IMR-90 (cell line): ENCODE data around the gene NIPBL. TPM values are rescaled to one million over a fixed set of nuclear protein-coding genes. Genes with fewer than 3 reads are reported as not detected.

ENCODE experiments used
- ATAC-seq: fragments of 200-7000 bp; cut with Tn5 transposase; 2 replicates; pipeline ENCODE4 v1.9.1; 2020; ENCODE audit warnings: low read depth, mild to moderate bottlenecking, moderate library complexity
- BruUV-seq: library from RNA; stranded (reverse); fragments of 400-500 nt; replicated peaks from 2 replicates; lab custom pipeline; 2021; lab: Mats Ljungman, UMichigan
- CTCF ChIA-PET: fragments of 300-600 bp; formaldehyde crosslinking; extraction: SDS; loops from one replicate; lab custom pipeline; 2021; ENCODE audit warnings: antibody characterized with exemption; lab: Yijun Ruan, JAX
- POLR2A ChIA-PET: fragments of 300-600 bp; sonication (Branson Sonifier 250); formaldehyde crosslinking; loops from one replicate; lab custom pipeline; 2022; ENCODE audit warnings: antibody characterized with exemption; ENCODE audit not compliant: unreplicated experiment; lab: Charles Lee
- DNase-seq: peaks from one replicate; pipeline ENCODE4 v3.0.0; 2013
- H2AFZ ChIP-seq: replicated peaks from 2 replicates; pipeline ENCODE3; 2013; ENCODE audit warnings: low read length, mild to moderate bottlenecking; ENCODE audit not compliant: poor library complexity
- H2AK5ac ChIP-seq: 2 replicates; pipeline ENCODE4 v1.6.1; 2013; ENCODE audit warnings: low read depth, low read length, inconsistent platforms
- H2AK9ac ChIP-seq: replicated peaks from 2 replicates; pipeline ENCODE3; 2013; ENCODE audit warnings: mild to moderate bottlenecking, low read depth, low read length, moderate library complexity; ENCODE audit not compliant: poor library complexity
- H2BK120ac ChIP-seq: 2 replicates; pipeline ENCODE4 v1.6.1; 2013; ENCODE audit warnings: low read depth, low read length, inconsistent platforms
- H2BK15ac ChIP-seq: 3 replicates; pipeline ENCODE4 v1.6.1; 2013; ENCODE audit warnings: low read depth, low read length, inconsistent platforms
- H2BK20ac ChIP-seq: 2 replicates; pipeline ENCODE4 v1.6.1; 2013; ENCODE audit warnings: low read depth, mild to moderate bottlenecking, inconsistent platforms, low read length, moderate library complexity
- H2BK5ac ChIP-seq: 2 replicates; pipeline ENCODE4 v1.6.1; 2013; ENCODE audit warnings: mild to moderate bottlenecking, low read depth, low read length, inconsistent platforms; ENCODE audit not compliant: poor library complexity, severe bottlenecking
- H3K14ac ChIP-seq: replicated peaks from 2 replicates; pipeline ENCODE4 v1.6.1; 2013; ENCODE audit warnings: low read depth, low read length, inconsistent platforms
- H3K18ac ChIP-seq: 2 replicates; pipeline ENCODE4 v1.6.1; 2013; ENCODE audit warnings: low read depth, low read length, control low read depth
- H3K23ac ChIP-seq: 2 replicates; pipeline ENCODE4 v1.6.1; 2013; ENCODE audit warnings: low read depth, low read length, inconsistent platforms
- H3K27ac ChIP-seq: 2 replicates; pipeline ENCODE4 v1.5.1; 2013; ENCODE audit warnings: mild to moderate bottlenecking, control low read depth, low read length; ENCODE audit not compliant: insufficient read depth
- H3K27me3 ChIP-seq: 2 replicates; pipeline ENCODE4 v1.6.1; 2013; ENCODE audit warnings: low read length; ENCODE audit not compliant: control insufficient read depth, insufficient read depth
- H3K36me3 ChIP-seq: 2 replicates; pipeline ENCODE4 v1.6.1; 2013; ENCODE audit warnings: low read length, mixed read lengths; ENCODE audit not compliant: control insufficient read depth, insufficient read depth
- H3K4ac ChIP-seq: 2 replicates; pipeline ENCODE4 v1.6.1; 2013; ENCODE audit warnings: low read depth, low read length, inconsistent platforms
- H3K4me1 ChIP-seq: 2 replicates; pipeline ENCODE4 v1.6.1; 2013; ENCODE audit warnings: low read length, mixed read lengths; ENCODE audit not compliant: control insufficient read depth, insufficient read depth
- H3K4me2 ChIP-seq: 2 replicates; pipeline ENCODE4 v1.6.1; 2013; ENCODE audit warnings: low read depth, mild to moderate bottlenecking, control low read depth, low read length, moderate library complexity
- H3K4me3 ChIP-seq: 2 replicates; pipeline ENCODE4 v1.5.1; 2013; ENCODE audit warnings: low read depth, mild to moderate bottlenecking, control low read depth, low read length, moderate library complexity; ENCODE audit not compliant: insufficient read depth
- H3K56ac ChIP-seq: 2 replicates; pipeline ENCODE4 v1.6.1; 2013; ENCODE audit warnings: low read length, inconsistent platforms; ENCODE audit not compliant: insufficient read depth; ENCODE audit errors: extremely low read depth
- H3K79me1 ChIP-seq, 2 experiments: 2 replicates each; pipeline ENCODE4 v1.6.1; 2013; ENCODE audit warnings: low read length in 2 of 2, inconsistent platforms in 1 of 2, low read depth in 1 of 2
- H3K9ac ChIP-seq: 2 replicates; pipeline ENCODE4 v1.6.1; 2013; ENCODE audit warnings: low read depth, low read length, control low read depth
- H3K9me1 ChIP-seq: 2 replicates; pipeline ENCODE4 v1.6.1; 2013; ENCODE audit warnings: low read length, inconsistent platforms; ENCODE audit not compliant: insufficient read depth
- H3K9me3 ChIP-seq: 2 replicates; pipeline ENCODE4 v1.6.1; 2013; ENCODE audit warnings: low read length; ENCODE audit not compliant: control insufficient read depth, insufficient read depth
- H4K20me1 ChIP-seq: 2 replicates; pipeline ENCODE4 v1.6.1; 2013; ENCODE audit warnings: low read length, inconsistent platforms; ENCODE audit not compliant: insufficient read depth
- H4K5ac ChIP-seq: 2 replicates; pipeline ENCODE4 v1.6.1; 2013; ENCODE audit warnings: mild to moderate bottlenecking, low read depth, low read length, control low read depth
- H4K8ac ChIP-seq, 2 experiments: 2 replicates each; pipeline ENCODE4 v1.6.1; 2013; ENCODE audit warnings: low read depth in 2 of 2, low read length in 2 of 2, control low read depth in 1 of 2, inconsistent platforms in 1 of 2
- H4K91ac ChIP-seq: 2 replicates; pipeline ENCODE4 v1.6.1; 2013; ENCODE audit warnings: low read depth, low read length, inconsistent platforms; ENCODE audit not compliant: insufficient read depth
- MAZ ChIP-seq: IDR thresholded peaks from 2 replicates; pipeline ENCODE4 v1.6.1; 2012; ENCODE audit warnings: low read depth, mild to moderate bottlenecking, low read length, improper control_type of control experiment, moderate library complexity, borderline replicate concordance
- POLR2A ChIP-seq: IDR thresholded peaks from 2 replicates; pipeline ENCODE4 v1.6.1; 2012; ENCODE audit warnings: mild to moderate bottlenecking, low read depth, low read length
- RCOR1 ChIP-seq: IDR thresholded peaks from 2 replicates; pipeline ENCODE4 v1.6.1; 2012; ENCODE audit warnings: mild to moderate bottlenecking, low read length, improper control_type of control experiment; ENCODE audit not compliant: insufficient replicate concordance
- RFX5 ChIP-seq: IDR thresholded peaks from 2 replicates; pipeline ENCODE4 v1.8.0; 2012; ENCODE audit warnings: low read depth, mild to moderate bottlenecking, low read length, moderate library complexity
- SMC3 ChIP-seq: fragments of 150-350 bp; IDR thresholded peaks from 2 replicates; pipeline ENCODE4 v1.6.1; 2016; ENCODE audit warnings: low read depth, mild to moderate bottlenecking, antibody characterized with exemption, low read length, moderate library complexity
- WGBS, 2 experiments: methylation state at CpG; one replicate each; pipeline versions ENCODE4 v1.1.5 to v1.1.7; 2013; ENCODE audit warnings: missing lambda C conversion rate in 2 of 2; ENCODE audit not compliant: insufficient read length in 1 of 2; ENCODE audit errors: extremely low coverage in 2 of 2; 5-methylcytosine and 5-hydroxymethylcytosine counted together
- dilution Hi-C: fragments of 300-500 bp; cut with HindIII; formaldehyde crosslinking; loops from one replicate; pipeline ENCODE4 v1.14.3; 2018; ENCODE audit warnings: low sequenced_read_pairs; ENCODE audit not compliant: unreplicated experiment
- in situ Hi-C: fragments of 300-500 bp; cut with MboI; formaldehyde crosslinking; loops from 3 replicates; pipeline ENCODE4 v1.14.3; 2019; ENCODE audit warnings: low sequenced_read_pairs, inconsistent platforms, mixed read lengths
- intact Hi-C: fragments of 100-400 bp; cut with micrococcal nuclease; formaldehyde crosslinking; loops from 2 replicates; pipeline ENCODE4 v1.10.0; 2022
- polyA plus RNA-seq, 3 experiments: library from polyadenylated mRNA; depleted of rRNA; stranded (reverse); fragments of >200 nt; gene quantifications; 2 replicates each; pipeline ENCODE4 v1.2.3, GENCODE V29; 2012; ENCODE audit warnings: low replicate concordance in 1 of 3
- total RNA-seq: library from RNA; depleted of rRNA; stranded (reverse); fragments of >200 nt; gene quantifications from 2 replicates; pipeline ENCODE4 v1.2.3, GENCODE V29; 2012

Gene NIPBL
- total and polyA plus RNA-seq, 2 of the 4 experiments (the other 2 are of a cell fraction) = 8.4 to 46.4 TPM

DNA sequence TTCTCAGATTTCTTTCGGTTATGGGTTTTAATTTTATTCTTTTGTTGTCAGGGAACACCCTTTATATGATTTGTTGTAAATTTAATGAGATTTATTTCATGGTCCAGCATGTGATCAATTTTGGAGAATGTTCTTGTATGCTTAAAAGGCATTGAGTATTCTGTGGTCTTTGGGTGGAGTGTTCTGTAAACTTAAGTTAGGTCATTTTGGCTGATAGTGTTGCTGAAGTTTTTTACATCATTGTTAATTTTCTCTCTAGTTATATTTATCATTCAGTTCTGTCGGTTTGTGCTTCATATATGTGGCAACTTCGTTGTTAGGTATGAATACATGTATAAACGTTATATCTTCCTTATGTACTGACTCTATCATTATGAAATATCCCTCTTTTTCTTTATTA, 55.5 kb downstream of the NIPBL start:
- no peak overlapping the region for H2AFZ ChIP-seq
- H3K27me3 ChIP-seq = no peaks in the 10 kb centered on the region
- H3K14ac ChIP-seq = no peak overlapping the region
- H3K56ac ChIP-seq = no peak overlapping the region
- no peak overlapping the region for H2BK5ac ChIP-seq
- H4K20me1 ChIP-seq = peaks cover 70% of the 10 kb centered on the region
- no peak overlapping the region for H2BK120ac ChIP-seq
- no peak overlapping the region for H3K23ac ChIP-seq
- H3K27ac ChIP-seq = no peak overlapping the region
- H3K4me1 ChIP-seq = 0 out of 2 replicates have a peak, but pooled peaks cover 2% of the 10 kb centered on the region
- no peak overlapping the region for H4K5ac ChIP-seq
- no peaks in the 10 kb centered on the region for H3K9me3 ChIP-seq
- CTCF ChIA-PET = interaction anchor here (0.6 kb wide), 1 partner anchor 20 kb away, joined by 3 read pairs; no protein-coding TSS in a partner anchor
- no peak overlapping the region for H4K8ac ChIP-seq
- H3K9ac ChIP-seq = no peak overlapping the region
- no peak overlapping the region for H3K4me2 ChIP-seq
- POLR2A ChIA-PET = no interaction called here
- H3K9me1 ChIP-seq = 0 out of 2 replicates have a peak, but pooled peaks cover 2% of the 10 kb centered on the region
- TF ChIP-seq SMC3 (no peak), MAZ (no peak), RFX5 (no peak), RCOR1 (no peak), POLR2A (no peak)
- dilution Hi-C loops (no loop called here), intact Hi-C loops (no loop called here), in situ Hi-C loops (no loop called here)
- no peak overlapping the region for H2AK9ac ChIP-seq
- no peak overlapping the region for H2AK5ac ChIP-seq
- H3K4me3 ChIP-seq = no peak overlapping the region
- no peak overlapping the region for H2BK15ac ChIP-seq
- ATAC-seq (no peak), DNase-seq (no peak)
- no CpG with 5 or more reads among the region's 4 CpGs for WGBS, 2 experiments
- H4K91ac ChIP-seq = no peak overlapping the region
- H3K18ac ChIP-seq = no peak overlapping the region
- H3K79me1 ChIP-seq = peaks cover 29 to 46% of the 10 kb centered on the region in 2 experiments
- no peaks in the 10 kb centered on the region for H3K36me3 ChIP-seq
- no TSS peak for BruUV-seq
- no peak overlapping the region for H2BK20ac ChIP-seq
- H3K4ac ChIP-seq = no peak overlapping the region
